ENCODE results near the gene ERCC1. TPM values are rescaled to one million over a fixed set of nuclear protein-coding genes. Genes with fewer than 3 reads are reported as not detected.
A peak's percentile ranks its signal among the peaks of the same experiment; 100 is the strongest.

Gene ERCC1
- total RNA-seq, 1 donor from 2014 or later, result 77.9 TPM

DNA sequence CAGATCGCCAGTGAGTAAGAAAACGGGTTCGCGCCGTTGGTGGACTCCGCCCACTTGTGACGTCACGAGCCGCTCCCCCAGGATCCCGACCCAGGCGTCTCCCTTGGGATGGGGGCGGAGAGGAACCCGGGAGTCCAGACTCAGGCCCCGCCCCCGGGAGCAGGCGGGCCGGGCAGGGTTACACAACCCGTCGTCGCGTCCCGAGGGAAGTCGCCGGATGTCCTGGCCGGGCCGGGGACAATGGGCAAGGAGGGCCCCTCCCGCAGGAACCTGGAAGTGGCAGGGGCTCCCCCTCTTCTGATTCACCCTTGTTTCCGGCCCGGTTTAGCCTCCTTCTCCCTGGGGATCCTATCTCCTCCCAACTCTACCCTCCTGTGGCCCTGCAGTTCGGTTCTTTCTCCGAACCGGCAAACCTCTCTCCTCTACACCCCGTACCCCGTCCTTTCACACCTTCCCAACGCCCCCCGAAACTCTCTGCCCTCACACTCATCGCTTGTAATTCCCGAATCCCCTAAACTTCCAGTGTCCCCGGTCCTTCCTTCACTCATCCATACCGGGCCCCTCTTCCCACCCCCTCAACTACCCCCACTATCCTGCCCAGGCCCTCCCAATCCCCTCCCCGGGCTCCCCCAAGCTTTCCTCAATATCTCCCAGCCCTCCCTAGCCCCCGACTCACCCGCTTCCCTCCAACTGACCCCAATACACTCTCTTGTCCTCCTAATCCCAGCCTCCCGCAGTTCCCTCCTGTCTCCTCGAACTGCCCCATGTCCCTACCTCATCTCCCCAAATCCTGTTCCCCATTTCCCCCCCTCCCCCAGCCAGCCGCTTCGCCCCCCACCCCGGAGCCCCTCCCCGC is 20.0 kb upstream of the ERCC1 start:
- TF ChIP-seq, protein P1, sequence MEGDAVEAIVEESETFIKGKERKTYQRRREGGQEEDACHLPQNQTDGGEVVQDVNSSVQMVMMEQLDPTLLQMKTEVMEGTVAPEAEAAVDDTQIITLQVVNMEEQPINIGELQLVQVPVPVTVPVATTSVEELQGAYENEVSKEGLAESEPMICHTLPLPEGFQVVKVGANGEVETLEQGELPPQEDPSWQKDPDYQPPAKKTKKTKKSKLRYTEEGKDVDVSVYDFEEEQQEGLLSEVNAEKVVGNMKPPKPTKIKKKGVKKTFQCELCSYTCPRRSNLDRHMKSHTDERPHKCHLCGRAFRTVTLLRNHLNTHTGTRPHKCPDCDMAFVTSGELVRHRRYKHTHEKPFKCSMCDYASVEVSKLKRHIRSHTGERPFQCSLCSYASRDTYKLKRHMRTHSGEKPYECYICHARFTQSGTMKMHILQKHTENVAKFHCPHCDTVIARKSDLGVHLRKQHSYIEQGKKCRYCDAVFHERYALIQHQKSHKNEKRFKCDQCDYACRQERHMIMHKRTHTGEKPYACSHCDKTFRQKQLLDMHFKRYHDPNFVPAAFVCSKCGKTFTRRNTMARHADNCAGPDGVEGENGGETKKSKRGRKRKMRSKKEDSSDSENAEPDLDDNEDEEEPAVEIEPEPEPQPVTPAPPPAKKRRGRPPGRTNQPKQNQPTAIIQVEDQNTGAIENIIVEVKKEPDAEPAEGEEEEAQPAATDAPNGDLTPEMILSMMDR (IDR thresholded peaks at IDR 0.05), result no peak
- H3K36me3 Mint-ChIP-seq (ENCODE audit: low read depth), result no peaks in the 10 kb centered on the region
- H3K4me3 Mint-ChIP-seq (ENCODE audit: unreplicated experiment), result peak overlapping the region; percentile 81
- no peak for DNase-seq (ENCODE audit: low spot score)
- H3K4me1 Mint-ChIP-seq (ENCODE audit: low read depth), result peaks cover 36% of the 10 kb centered on the region
- H3K9me3 Mint-ChIP-seq (ENCODE audit: low read depth), result no peaks in the 10 kb centered on the region
- H3K27ac Mint-ChIP-seq (ENCODE audit: unreplicated experiment), result peak overlapping the region; percentile 99
- H3K27me3 Mint-ChIP-seq (ENCODE audit: low read depth), result no peaks in the 10 kb centered on the region

DNA sequence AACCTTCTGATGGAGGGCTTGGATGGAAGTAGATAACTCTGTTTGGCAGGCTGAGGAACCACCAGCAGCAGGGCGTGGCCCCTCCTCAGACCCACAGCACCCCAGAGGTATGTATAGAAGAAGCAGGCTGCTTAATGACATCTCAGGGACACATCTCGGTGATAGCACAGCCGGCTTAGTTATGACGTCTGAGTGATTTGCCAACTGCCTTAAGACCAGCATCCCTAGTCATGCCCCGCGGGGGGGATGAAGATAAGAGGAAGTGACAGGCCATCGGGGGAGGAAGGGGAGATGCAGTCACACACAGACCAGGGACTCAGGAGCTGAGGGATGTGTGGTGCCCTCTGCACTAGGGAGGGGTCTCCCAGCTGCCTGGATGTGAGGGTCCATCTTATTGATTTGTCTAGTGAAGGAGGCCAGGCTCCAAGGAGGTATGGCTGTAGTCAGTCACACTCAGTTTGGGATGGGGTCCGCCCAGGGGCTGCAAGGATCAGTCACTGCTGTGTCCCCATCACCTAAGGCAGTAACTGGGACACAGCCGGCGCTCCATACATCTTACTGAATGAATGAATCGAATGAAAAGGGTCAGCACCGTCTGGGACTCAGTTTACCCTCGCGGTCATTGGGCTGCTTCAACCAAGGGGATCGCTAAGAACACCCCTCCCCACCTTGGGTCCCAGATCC is 19.2 kb upstream of the ERCC1 start:
- no peaks in the 10 kb centered on the region for H3K27me3 Mint-ChIP-seq (ENCODE audit: low read depth)
- H3K4me1 Mint-ChIP-seq (ENCODE audit: low read depth), result peaks cover 35% of the 10 kb centered on the region
- H3K4me3 Mint-ChIP-seq (ENCODE audit: unreplicated experiment), result peak overlapping the region; percentile 81
- DNase-seq (ENCODE audit: low spot score), result no peak
- H3K27ac Mint-ChIP-seq (ENCODE audit: unreplicated experiment), result peak overlapping the region; percentile 99
- TF ChIP-seq, protein P1 (IDR thresholded peaks at IDR 0.05), result no peak
- H3K9me3 Mint-ChIP-seq (ENCODE audit: low read depth), result no peaks in the 10 kb centered on the region
- H3K36me3 Mint-ChIP-seq (ENCODE audit: low read depth), result no peaks in the 10 kb centered on the region

DNA sequence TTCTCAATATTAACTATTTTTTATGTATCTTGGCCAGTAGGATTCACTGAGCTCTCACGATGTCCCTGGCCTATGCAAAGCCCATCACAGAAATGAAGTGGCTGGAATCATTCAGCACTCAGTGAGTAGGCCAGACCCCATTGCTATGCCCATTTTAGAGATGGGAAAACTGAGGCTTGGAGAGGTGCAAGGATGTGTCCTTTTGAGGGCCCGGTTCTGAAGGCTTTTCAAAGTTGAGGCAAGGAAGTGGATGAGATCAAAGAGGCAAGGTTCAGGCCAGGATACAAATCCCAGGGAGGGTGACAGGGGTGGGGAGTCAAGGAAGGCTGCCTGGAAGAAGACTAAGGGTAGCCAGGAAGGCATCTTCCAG is 18.7 kb upstream of the ERCC1 start:
- peak overlapping the region; percentile 99 for H3K27ac Mint-ChIP-seq (ENCODE audit: unreplicated experiment)
- H3K27me3 Mint-ChIP-seq (ENCODE audit: low read depth), result no peaks in the 10 kb centered on the region
- peaks cover 35% of the 10 kb centered on the region for H3K4me1 Mint-ChIP-seq (ENCODE audit: low read depth)
- H3K4me3 Mint-ChIP-seq (ENCODE audit: unreplicated experiment), result no peak overlapping the region
- no peak for DNase-seq (ENCODE audit: low spot score)
- H3K9me3 Mint-ChIP-seq (ENCODE audit: low read depth), result no peaks in the 10 kb centered on the region
- no peaks in the 10 kb centered on the region for H3K36me3 Mint-ChIP-seq (ENCODE audit: low read depth)
- TF ChIP-seq, protein P1 (IDR thresholded peaks at IDR 0.05), result no peak

DNA sequence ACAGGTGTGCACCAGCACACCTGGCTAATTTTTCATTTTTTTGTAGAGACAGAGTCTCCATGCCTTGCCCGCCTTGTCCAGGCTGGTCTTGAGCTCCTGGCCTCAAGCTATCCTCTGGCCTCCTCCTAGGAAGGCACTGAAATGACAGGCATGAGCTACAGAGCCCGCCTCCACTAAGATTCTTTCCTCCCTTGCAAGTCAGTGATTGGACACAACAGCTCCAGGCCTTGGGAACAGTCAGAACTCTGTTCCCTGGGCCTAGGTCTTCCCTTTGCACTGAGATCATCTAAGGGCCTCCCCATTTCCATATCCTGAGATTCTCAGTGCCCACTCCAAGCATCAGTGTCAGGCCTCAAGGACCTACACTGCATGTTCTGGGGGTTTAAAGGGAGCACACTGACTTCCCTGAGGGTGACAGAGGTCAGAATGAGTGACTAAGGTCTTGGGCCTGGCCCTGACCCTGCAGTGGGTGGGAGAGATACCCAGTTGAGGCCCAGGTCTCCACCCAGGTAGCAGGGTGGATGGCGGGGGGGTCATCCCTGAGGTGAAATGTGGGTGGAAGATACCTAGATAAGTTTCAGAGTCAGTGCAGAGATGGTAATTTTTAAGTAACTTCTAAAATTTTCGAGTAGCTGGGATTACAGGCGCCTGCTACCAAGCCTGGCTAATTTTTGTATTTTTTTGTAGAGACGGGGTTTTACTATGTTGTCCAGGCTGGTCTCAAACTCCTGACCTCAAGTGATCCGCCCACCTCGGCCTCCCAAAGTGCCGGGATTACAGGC is 17.3 kb upstream of the ERCC1 start:
- no peaks in the 10 kb centered on the region for H3K27me3 Mint-ChIP-seq (ENCODE audit: low read depth)
- H3K9me3 Mint-ChIP-seq (ENCODE audit: low read depth), result no peaks in the 10 kb centered on the region
- H3K4me1 Mint-ChIP-seq (ENCODE audit: low read depth), result peaks cover 35% of the 10 kb centered on the region
- peak overlapping the region; percentile 84 for H3K27ac Mint-ChIP-seq (ENCODE audit: unreplicated experiment)
- TF ChIP-seq, protein P1 (IDR thresholded peaks at IDR 0.05), result no peak
- no peaks in the 10 kb centered on the region for H3K36me3 Mint-ChIP-seq (ENCODE audit: low read depth)
- no peak for DNase-seq (ENCODE audit: low spot score)
- peak overlapping the region; percentile 55 for H3K4me3 Mint-ChIP-seq (ENCODE audit: unreplicated experiment)

DNA sequence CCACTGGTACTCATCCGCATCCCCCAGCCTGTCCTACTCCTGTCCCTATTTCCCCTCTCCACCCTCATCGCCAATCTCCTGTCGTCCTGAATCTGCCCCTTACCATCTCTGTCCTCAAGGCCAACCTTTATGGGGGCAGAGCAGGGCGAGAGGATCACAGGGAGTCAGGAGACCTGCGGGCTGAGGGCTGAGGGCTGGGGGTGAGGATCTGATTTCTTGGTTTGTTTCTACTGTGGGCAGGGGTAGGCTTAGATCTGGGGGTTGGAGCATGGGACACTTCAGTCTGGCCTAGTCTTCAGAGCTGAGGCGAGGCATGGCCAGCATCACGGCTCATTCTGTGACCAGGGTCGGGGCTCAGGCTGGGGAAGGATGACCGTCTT is 16.5 kb upstream of the ERCC1 start:
- DNase-seq (ENCODE audit: low spot score), result no peak
- H3K27ac Mint-ChIP-seq (ENCODE audit: unreplicated experiment), result peak overlapping the region; percentile 84
- TF ChIP-seq, protein P1 (IDR thresholded peaks at IDR 0.05), result no peak
- no peaks in the 10 kb centered on the region for H3K27me3 Mint-ChIP-seq (ENCODE audit: low read depth)
- H3K4me1 Mint-ChIP-seq (ENCODE audit: low read depth), result peaks cover 35% of the 10 kb centered on the region
- no peaks in the 10 kb centered on the region for H3K9me3 Mint-ChIP-seq (ENCODE audit: low read depth)
- peak overlapping the region; percentile 55 for H3K4me3 Mint-ChIP-seq (ENCODE audit: unreplicated experiment)
- no peaks in the 10 kb centered on the region for H3K36me3 Mint-ChIP-seq (ENCODE audit: low read depth)

Data from chondrocyte (in vitro differentiated cells).